Measurements from ENCODE around the gene AGBL1.

DNA sequence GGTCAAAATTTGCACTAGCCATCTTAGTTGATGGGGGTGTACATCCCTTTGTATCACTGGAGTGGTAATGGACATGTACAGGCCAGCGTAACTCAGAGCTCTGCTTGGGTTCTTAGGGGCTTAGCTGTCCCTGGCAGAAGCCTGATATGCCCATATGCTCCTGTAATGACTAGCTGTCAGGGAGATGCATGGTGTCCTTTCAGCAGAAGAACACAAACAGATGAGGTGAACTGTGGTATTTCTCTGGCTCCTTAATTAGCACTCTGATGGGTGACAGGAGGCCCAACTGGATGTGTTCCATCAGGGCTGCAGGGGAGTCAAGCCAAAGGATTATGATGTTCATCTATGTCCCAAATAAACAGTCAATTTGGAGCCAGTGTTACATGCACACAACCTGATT, 774.5 kb downstream of the AGBL1 start:
- TF ChIP-seq, protein P1, sequence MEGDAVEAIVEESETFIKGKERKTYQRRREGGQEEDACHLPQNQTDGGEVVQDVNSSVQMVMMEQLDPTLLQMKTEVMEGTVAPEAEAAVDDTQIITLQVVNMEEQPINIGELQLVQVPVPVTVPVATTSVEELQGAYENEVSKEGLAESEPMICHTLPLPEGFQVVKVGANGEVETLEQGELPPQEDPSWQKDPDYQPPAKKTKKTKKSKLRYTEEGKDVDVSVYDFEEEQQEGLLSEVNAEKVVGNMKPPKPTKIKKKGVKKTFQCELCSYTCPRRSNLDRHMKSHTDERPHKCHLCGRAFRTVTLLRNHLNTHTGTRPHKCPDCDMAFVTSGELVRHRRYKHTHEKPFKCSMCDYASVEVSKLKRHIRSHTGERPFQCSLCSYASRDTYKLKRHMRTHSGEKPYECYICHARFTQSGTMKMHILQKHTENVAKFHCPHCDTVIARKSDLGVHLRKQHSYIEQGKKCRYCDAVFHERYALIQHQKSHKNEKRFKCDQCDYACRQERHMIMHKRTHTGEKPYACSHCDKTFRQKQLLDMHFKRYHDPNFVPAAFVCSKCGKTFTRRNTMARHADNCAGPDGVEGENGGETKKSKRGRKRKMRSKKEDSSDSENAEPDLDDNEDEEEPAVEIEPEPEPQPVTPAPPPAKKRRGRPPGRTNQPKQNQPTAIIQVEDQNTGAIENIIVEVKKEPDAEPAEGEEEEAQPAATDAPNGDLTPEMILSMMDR (IDR thresholded peaks at IDR 0.05) = no peak
- no peak for TF ChIP-seq POLR2A (IDR thresholded peaks at IDR 0.05)

All from prostate gland (tissue), 2 donors.